Gastroesophageal sphincter (tissue), 3 donors: Measurements from ENCODE around the gene SPACA5.

Experiments used
- EP300 ChIP-seq: sonication (generic); formaldehyde crosslinking; IDR thresholded peaks from one replicate; pipeline ENCODE4 v1.6.1; 2017; ENCODE audit warnings: antibody characterized with exemption, mild to moderate bottlenecking
- POLR2A ChIP-seq, 2 donors: fragments of 450-650 bp; IDR thresholded peaks; one replicate each; pipeline ENCODE4 v1.6.1; 2017; ENCODE audit warnings: antibody characterized with exemption in 2 of 2, mild to moderate bottlenecking in 2 of 2, moderate library complexity in 1 of 2
- TF ChIP-seq, protein P1 (sequence below), 4 experiments: fragments of 200-600 bp in 2 of 4; fragments of 450-650 bp in 2 of 4; sonication (generic) in 1 of 4; IDR thresholded peaks; one replicate each; pipeline ENCODE4 v1.5.1; 2017 to 2019; ENCODE audit warnings: antibody characterized with exemption in 4 of 4, mild to moderate bottlenecking in 2 of 4, moderate library complexity in 2 of 4

DNA sequence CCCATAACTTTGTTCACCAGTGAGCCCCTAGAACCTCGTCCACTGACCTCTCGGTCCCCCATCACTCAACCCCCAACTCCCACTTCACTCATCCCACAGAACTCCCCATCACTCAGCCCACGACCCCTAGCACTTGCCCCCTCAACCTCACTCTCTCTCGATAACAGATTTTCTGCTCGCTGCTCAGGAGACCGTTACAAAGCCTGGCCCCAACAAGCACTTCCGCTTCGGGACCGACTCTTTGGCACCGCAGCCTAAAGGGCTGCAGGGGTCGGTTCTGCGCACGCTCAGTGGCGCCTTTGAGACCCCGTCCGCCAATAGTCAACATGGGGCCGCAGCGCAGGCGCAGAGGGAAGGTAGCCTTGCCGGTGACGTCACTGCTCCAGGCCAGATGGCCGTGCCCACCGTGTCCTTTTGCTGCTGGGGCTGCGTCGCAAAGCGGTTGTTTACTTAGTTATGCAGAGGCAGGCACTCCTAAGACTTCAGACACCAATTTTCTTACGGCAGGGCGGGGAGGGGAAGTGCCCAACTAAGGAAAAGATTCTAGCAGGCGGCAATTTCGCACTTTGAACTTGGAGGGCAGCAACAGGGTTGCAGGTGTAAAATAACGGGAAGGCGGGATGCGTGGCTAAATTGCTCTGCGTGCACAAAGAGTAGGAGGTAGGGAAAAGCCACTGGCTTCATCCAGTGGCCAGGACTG lies 2.9 kb upstream of the SPACA5 start, which contains the start of gene ZNF182:
- TF ChIP-seq, protein P1, sequence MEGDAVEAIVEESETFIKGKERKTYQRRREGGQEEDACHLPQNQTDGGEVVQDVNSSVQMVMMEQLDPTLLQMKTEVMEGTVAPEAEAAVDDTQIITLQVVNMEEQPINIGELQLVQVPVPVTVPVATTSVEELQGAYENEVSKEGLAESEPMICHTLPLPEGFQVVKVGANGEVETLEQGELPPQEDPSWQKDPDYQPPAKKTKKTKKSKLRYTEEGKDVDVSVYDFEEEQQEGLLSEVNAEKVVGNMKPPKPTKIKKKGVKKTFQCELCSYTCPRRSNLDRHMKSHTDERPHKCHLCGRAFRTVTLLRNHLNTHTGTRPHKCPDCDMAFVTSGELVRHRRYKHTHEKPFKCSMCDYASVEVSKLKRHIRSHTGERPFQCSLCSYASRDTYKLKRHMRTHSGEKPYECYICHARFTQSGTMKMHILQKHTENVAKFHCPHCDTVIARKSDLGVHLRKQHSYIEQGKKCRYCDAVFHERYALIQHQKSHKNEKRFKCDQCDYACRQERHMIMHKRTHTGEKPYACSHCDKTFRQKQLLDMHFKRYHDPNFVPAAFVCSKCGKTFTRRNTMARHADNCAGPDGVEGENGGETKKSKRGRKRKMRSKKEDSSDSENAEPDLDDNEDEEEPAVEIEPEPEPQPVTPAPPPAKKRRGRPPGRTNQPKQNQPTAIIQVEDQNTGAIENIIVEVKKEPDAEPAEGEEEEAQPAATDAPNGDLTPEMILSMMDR (IDR thresholded peaks at IDR 0.05): no peak
- TF ChIP-seq POLR2A (IDR thresholded peaks at IDR 0.05): peak in 1 of 2 donors; percentile 30
- TF ChIP-seq EP300: no peak
